Heart right ventricle (tissue), 16 donors: Measurements from ENCODE around the gene ABLIM2. TPM values are rescaled to one million over a fixed set of nuclear protein-coding genes. Genes with fewer than 3 reads are reported as not detected.

Source experiments
- ATAC-seq, 8 donors: fragments of 200-7000 bp; cut with Tn5 transposase; one replicate each; pipeline ENCODE4 v1.9.1; 2020; ENCODE audit warnings: mild to moderate bottlenecking in 8 of 8, moderate library complexity in 8 of 8, moderate number of reproducible peaks in 1 of 8
- DNase-seq, 2 donors: peaks; one replicate each; pipeline ENCODE4 v3.0.0-alpha.2; 2020
- H3K27ac ChIP-seq, 10 donors: fragments of 200-600 bp; sonication (generic) in 2 of 10; one replicate each; pipeline versions ENCODE4 v1.5.0 to v1.8.0; 2020 to 2022; ENCODE audit warnings: mild to moderate bottlenecking in 3 of 10
- H3K27me3 ChIP-seq, 7 donors: fragments of 200-600 bp; one replicate each; pipeline ENCODE4 v1.8.0; 2021 to 2022; ENCODE audit warnings: mild to moderate bottlenecking in 2 of 7
- H3K36me3 ChIP-seq, 9 donors: fragments of 200-600 bp; sonication (generic) in 1 of 9; one replicate each; pipeline versions ENCODE4 v1.5.0 to v1.8.0; 2020 to 2022; ENCODE audit warnings: mild to moderate bottlenecking in 2 of 9
- H3K4me1 ChIP-seq, 9 donors: fragments of 200-600 bp; sonication (generic) in 1 of 9; one replicate each; pipeline versions ENCODE4 v1.5.0 to v1.8.0; 2020 to 2022; ENCODE audit warnings: mild to moderate bottlenecking in 4 of 9
- H3K4me3 ChIP-seq, 10 donors: fragments of 200-600 bp; sonication (generic) in 2 of 10; one replicate each; pipeline versions ENCODE4 v1.5.0 to v1.8.0; 2020 to 2022; ENCODE audit warnings: mild to moderate bottlenecking in 7 of 10, moderate library complexity in 2 of 10
- H3K9me3 ChIP-seq, 11 donors: fragments of 200-600 bp in 10 of 11; sonication (generic) in 2 of 11; one replicate each; pipeline versions ENCODE4 v1.5.0 to v1.8.0; 2013 to 2022; ENCODE audit warnings: mild to moderate bottlenecking in 2 of 11, control low read depth in 1 of 11, moderate library complexity in 1 of 11
- CTCF ChIP-seq, 9 donors: fragments of 200-600 bp; sonication (generic) in 2 of 9; IDR thresholded peaks; one replicate each; pipeline versions ENCODE4 v1.5.0 to v1.8.0; 2021 to 2022; ENCODE audit warnings: antibody characterized with exemption in 9 of 9, mild to moderate bottlenecking in 5 of 9, moderate library complexity in 1 of 9
- WGBS, 2 donors: extraction: QIAGEN DNeasy Blood & Tissue Kit; methylation state at CpG; one replicate each; pipeline ENCODE4 v1.1.7; 2013; ENCODE audit warnings: inconsistent platforms in 1 of 2; 5-methylcytosine and 5-hydroxymethylcytosine counted together
- intact Hi-C, 10 donors: fragments of 100-400 bp; cut with DNase I; formaldehyde crosslinking; loops; one replicate each; pipeline versions ENCODE4 v1.11.1 to v1.14.2; 2022
- polyA plus RNA-seq, 2 donors: library from polyadenylated mRNA; stranded (reverse); fragments of 200-250 nt; gene quantifications; one replicate each; pipeline ENCODE4 v1.2.3, GENCODE V29; 2013
- total RNA-seq, 10 donors: library from RNA; stranded (reverse); fragmentation: NEBNext Ultra II Directional in 3 of 10; extraction: Animal tissue kit (Norgen Biotek cat#: 25700) in 3 of 10; gene quantifications; one replicate each; pipeline versions ENCODE4 v1.2.1 to v1.2.4, GENCODE V29; 2021 to 2023
- donor health status: Arrhythmogenic right ventricular cardiomyopathy.
- donor health status: ischemic (EF 13 %, LVEDD 7.1; RV severe dilation, severe dysfunction).
- donor health status: healthy with polysubstance abuse.
- donor health status: DM: no; HTN: yes; CAD: no.
- donor health status: DM: no; HTN: no; CAD: no.
- donor health status: ischemic (EF 25% LVEDD 6.9; RV normal size, moderate dysfunction).
- donor health status: ischemic (EF 25% LVEDD 5.7; RV mildly dilated, moderate dysfunction).
- donor health status: healthy.
- donor health status: DM: yes; HTN: yes; CAD: no.
- donor health status: Ischemic cardiomyopathy.
- donor health status: ischemic (EF 35%, LVEDD 5.7; RV mildly dilated, moderate dysfunction).
- donor health status: nonischemic (EF 11% LVEDD 7.7; RV severe dilation, severe dysfunction).
- donor health status: DM: yes; HTN: yes; CAD: no.
- donor health status: PGD.
- donor health status: ischemic (EF 29% LVEDD 5.4; RV normal size, mild dysfunction).
- donor health status: nonischemic (EF 23%, LVEDD 6.1; RV moderate dilation, normal function).

Gene ABLIM2
- total and polyA plus RNA-seq, 12 donors: 7.2 to 27.8 (median 17.6) TPM

GRCh38 chr4:8038083-8038482 lies 120.5 kb downstream of the ABLIM2 start:
- no peaks in the 10 kb centered on the region for H3K9me3 ChIP-seq
- H3K36me3 ChIP-seq: no peaks in the 10 kb centered on the region
- ATAC-seq: no peak
- H3K27ac ChIP-seq: no peak overlapping the region
- no peak overlapping the region for H3K4me3 ChIP-seq
- no peak for TF ChIP-seq CTCF (IDR thresholded peaks at IDR 0.05)
- WGBS, 2 donors: 90 to 95% methylated on average over 2 of the region's 2 CpGs
- no peaks in the 10 kb centered on the region for H3K27me3 ChIP-seq
- intact Hi-C loops: no loop called here
- peaks cover 0 to 9% (median 0%) of the 10 kb centered on the region in 9 donors for H3K4me1 ChIP-seq
- DNase-seq: no peak

- no peak overlapping the region for H3K4me3 ChIP-seq
- 87 to 90% methylated on average over 7 of the region's 7 CpGs for WGBS, 2 donors
- no peak overlapping the region for H3K27ac ChIP-seq
- no peak for TF ChIP-seq CTCF (IDR thresholded peaks at IDR 0.05)
- ATAC-seq (no peak), DNase-seq (no peak)
- no peaks in the 10 kb centered on the region for H3K27me3 ChIP-seq
- intact Hi-C loops: no loop called here
- peaks cover 0 to 9% (median 0%) of the 10 kb centered on the region in 9 donors for H3K4me1 ChIP-seq
- no peaks in the 10 kb centered on the region for H3K36me3 ChIP-seq
- H3K9me3 ChIP-seq: no peaks in the 10 kb centered on the region
Measured at GRCh38 chr4:8037150-8037769, 121.4 kb downstream of the ABLIM2 start.

- WGBS, 2 donors: 65 to 76% methylated on average over 13 of the region's 13 CpGs
Measured at GRCh38 chr4:8035371-8035780, 123.2 kb downstream of the ABLIM2 start.

GRCh38 chr4:8033829-8034528 lies 124.6 kb downstream of the ABLIM2 start:
- H3K4me1 ChIP-seq: peaks cover 0 to 9% (median 0%) of the 10 kb centered on the region in 9 donors
- DNase-seq: no peak
- no peaks in the 10 kb centered on the region for H3K27me3 ChIP-seq
- H3K27ac ChIP-seq: no peak overlapping the region
- no peaks in the 10 kb centered on the region for H3K36me3 ChIP-seq
- no peak overlapping the region for H3K4me3 ChIP-seq
- TF ChIP-seq CTCF (IDR thresholded peaks at IDR 0.05): no peak
- 70 to 75% methylated on average over 11 of the region's 11 CpGs for WGBS, 2 donors
- ATAC-seq: no peak
- intact Hi-C loops: no loop called here
- H3K9me3 ChIP-seq: no peaks in the 10 kb centered on the region

More at GRCh38 chr4:8035371-8035780, 123.2 kb downstream of the ABLIM2 start:
- Histone ChIP-seq H3K4me3 (no peak overlapping the region), H3K27ac (no peak overlapping the region), H3K9me3 (no peaks in the 10 kb centered on the region), H3K4me1 (peaks cover 0 to 9% (median 0%) of the 10 kb centered on the region in 9 donors), H3K36me3 (no peaks in the 10 kb centered on the region), H3K27me3 (no peaks in the 10 kb centered on the region)
- TF ChIP-seq CTCF (IDR thresholded peaks at IDR 0.05): no peak
- intact Hi-C loops: no loop called here
- ATAC-seq: no peak
- DNase-seq: no peak
